Measurements from ENCODE around the gene EPB41L1.

Gene EPB41L1

DNA sequence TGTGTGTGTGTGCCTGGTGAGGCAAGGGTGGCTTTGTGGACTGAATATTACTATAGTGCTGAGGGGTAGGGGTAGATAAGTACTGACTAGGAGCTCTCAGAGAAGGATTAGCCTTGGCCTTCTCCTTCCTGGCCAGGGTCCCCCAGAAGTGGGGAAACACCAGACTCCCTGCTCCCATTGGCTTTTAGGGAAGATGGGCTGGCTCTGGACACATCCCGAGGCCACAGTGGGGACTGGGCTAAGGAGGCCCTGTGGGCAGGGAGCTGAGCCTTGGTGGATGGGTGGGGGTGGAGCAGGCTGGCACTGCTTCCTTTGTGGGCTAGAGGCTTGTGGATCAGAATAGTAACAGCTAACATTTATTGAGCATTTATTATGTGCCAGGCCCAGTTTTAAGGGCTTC, 3.1 kb downstream of the EPB41L1 start:
- Histone ChIP-seq H3K4me3 (ENCODE audit: low read depth, low read length) (no peak overlapping the region), H3K36me3 (ENCODE audit: control insufficient read depth in 2 of 2, insufficient read depth in 1 of 2, low read length in 2 of 2) (no peaks in the 10 kb centered on the region), H3K9me3 (ENCODE audit: control insufficient read depth, insufficient read depth, low read depth, low read length) (no peaks in the 10 kb centered on the region), H3K27ac (ENCODE audit: extremely low read depth, low read depth, low read length) (no peak overlapping the region), H3K4me1 (ENCODE audit: control insufficient read depth, insufficient read depth, low read length) (peaks cover 8% of the 10 kb centered on the region)
- POLR2A ChIA-PET = no interaction called here
- CTCF ChIA-PET = interaction anchor here (0.6 to 4.7 kb wide), 6 partner anchors 10 to 498 kb away, joined by 3 to 101 read pairs (median 12); no protein-coding TSS in a partner anchor
- TF ChIP-seq, protein P1, sequence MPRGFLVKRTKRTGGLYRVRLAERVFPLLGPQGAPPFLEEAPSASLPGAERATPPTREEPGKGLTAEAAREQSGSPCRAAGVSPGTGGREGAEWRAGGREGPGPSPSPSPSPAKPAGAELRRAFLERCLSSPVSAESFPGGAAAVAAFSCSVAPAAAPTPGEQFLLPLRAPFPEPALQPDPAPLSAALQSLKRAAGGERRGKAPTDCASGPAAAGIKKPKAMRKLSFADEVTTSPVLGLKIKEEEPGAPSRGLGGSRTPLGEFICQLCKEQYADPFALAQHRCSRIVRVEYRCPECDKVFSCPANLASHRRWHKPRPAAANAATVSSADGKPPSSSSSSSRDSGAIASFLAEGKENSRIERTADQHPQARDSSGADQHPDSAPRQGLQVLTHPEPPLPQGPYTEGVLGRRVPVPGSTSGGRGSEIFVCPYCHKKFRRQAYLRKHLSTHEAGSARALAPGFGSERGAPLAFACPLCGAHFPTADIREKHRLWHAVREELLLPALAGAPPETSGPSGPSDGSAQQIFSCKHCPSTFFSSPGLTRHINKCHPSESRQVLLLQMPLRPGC (tag by site-specific recombination; IDR thresholded peaks at IDR 0.05) = no peak
- TF ChIP-seq, protein P2, sequence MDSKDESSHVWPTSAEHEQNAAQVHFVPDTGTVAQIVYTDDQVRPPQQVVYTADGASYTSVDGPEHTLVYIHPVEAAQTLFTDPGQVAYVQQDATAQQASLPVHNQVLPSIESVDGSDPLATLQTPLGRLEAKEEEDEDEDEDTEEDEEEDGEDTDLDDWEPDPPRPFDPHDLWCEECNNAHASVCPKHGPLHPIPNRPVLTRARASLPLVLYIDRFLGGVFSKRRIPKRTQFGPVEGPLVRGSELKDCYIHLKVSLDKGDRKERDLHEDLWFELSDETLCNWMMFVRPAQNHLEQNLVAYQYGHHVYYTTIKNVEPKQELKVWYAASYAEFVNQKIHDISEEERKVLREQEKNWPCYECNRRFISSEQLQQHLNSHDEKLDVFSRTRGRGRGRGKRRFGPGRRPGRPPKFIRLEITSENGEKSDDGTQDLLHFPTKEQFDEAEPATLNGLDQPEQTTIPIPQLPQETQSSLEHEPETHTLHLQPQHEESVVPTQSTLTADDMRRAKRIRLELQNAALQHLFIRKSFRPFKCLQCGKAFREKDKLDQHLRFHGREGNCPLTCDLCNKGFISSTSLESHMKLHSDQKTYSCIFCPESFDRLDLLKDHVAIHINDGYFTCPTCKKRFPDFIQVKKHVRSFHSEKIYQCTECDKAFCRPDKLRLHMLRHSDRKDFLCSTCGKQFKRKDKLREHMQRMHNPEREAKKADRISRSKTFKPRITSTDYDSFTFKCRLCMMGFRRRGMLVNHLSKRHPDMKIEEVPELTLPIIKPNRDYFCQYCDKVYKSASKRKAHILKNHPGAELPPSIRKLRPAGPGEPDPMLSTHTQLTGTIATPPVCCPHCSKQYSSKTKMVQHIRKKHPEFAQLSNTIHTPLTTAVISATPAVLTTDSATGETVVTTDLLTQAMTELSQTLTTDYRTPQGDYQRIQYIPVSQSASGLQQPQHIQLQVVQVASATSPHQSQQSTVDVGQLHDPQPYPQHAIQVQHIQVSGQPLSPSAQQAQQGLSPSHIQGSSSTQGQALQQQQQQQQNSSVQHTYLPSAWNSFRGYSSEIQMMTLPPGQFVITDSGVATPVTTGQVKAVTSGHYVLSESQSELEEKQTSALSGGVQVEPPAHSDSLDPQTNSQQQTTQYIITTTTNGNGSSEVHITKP (tag by site-specific recombination; IDR thresholded peaks at IDR 0.05) = peak; percentile 60
- TF ChIP-seq KLF9 (tag by site-specific recombination; IDR thresholded peaks at IDR 0.05; ENCODE audit: low read depth) (no peak), ZNF664 (tag by site-specific recombination; IDR thresholded peaks at IDR 0.05) (peak; percentile 72; the same call in 1 of the 2 replicates)

DNA sequence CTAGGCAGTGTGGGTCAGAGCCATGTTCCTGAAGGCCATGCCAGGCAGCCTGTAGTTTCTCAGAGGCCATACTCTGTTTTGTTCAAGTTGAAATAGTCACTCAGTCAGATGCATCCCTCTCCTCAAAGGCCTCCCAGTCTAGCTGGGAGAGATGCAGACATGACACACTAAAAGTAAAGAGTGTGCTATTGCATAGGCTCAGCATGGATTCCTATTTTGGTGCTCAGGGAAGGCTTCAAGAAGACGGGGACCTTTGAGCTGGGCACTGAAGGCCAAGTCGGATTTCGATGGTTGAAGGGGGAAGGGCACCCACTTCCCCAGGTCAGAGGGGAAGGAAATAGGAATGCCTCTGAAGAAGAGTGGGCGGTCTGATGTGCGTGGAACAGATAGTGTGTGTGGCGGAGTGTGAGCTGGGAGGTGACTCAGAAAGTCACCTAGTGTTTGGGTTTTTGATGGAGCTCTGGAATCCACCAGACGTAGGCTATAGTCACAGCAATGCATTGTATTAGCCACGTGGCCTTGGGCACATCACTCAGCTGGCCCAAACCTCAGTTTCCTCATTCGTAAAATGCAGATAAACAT, 3.7 kb downstream of the EPB41L1 start:
- Histone ChIP-seq H3K36me3 (ENCODE audit: control insufficient read depth in 2 of 2, insufficient read depth in 1 of 2, low read length in 2 of 2) (no peaks in the 10 kb centered on the region), H3K4me1 (ENCODE audit: control insufficient read depth, insufficient read depth, low read length) (peaks cover 8% of the 10 kb centered on the region), H3K27ac (ENCODE audit: extremely low read depth, low read depth, low read length) (no peak overlapping the region), H3K4me3 (ENCODE audit: low read depth, low read length) (no peak overlapping the region), H3K9me3 (ENCODE audit: control insufficient read depth, insufficient read depth, low read depth, low read length) (no peaks in the 10 kb centered on the region)
- CTCF ChIA-PET = interaction anchor here (0.5 to 4.7 kb wide), 13 partner anchors 9 to 498 kb away, joined by 3 to 101 read pairs (median 4); no protein-coding TSS in a partner anchor
- POLR2A ChIA-PET = no interaction called here
- TF ChIP-seq PRDM1 (tag by site-specific recombination; IDR thresholded peaks at IDR 0.05) (no peak), EGR2 (tag by site-specific recombination; IDR thresholded peaks at IDR 0.05; ENCODE audit: low read depth) (no peak), SCRT2 (tag by site-specific recombination; IDR thresholded peaks at IDR 0.05) (no peak), GLI2 (tag by site-specific recombination; IDR thresholded peaks at IDR 0.05; ENCODE audit: borderline replicate concordance, low read depth) (no peak), ZSCAN30 (tag by site-specific recombination; IDR thresholded peaks at IDR 0.05) (no peak), HOXC10 (CRISPR knock-in tag; IDR thresholded peaks at IDR 0.05) (no peak)
- TF ChIP-seq, protein P3, sequence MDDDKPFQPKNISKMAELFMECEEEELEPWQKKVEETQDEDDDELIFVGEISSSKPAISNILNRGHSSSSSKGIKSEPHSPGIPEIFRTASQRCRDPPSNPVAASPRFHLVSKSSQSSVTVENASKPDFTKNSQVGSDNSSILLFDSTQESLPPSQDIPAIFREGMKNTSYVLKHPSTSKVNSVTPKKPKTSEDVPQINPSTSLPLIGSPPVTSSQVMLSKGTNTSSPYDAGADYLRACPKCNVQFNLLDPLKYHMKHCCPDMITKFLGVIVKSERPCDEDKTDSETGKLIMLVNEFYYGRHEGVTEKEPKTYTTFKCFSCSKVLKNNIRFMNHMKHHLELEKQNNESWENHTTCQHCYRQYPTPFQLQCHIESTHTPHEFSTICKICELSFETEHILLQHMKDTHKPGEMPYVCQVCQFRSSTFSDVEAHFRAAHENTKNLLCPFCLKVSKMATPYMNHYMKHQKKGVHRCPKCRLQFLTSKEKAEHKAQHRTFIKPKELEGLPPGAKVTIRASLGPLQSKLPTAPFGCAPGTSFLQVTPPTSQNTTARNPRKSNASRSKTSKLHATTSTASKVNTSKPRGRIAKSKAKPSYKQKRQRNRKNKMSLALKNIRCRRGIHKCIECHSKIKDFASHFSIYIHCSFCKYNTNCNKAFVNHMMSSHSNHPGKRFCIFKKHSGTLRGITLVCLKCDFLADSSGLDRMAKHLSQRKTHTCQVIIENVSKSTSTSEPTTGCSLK (tag by site-specific recombination; IDR thresholded peaks at IDR 0.05) = no peak

DNA sequence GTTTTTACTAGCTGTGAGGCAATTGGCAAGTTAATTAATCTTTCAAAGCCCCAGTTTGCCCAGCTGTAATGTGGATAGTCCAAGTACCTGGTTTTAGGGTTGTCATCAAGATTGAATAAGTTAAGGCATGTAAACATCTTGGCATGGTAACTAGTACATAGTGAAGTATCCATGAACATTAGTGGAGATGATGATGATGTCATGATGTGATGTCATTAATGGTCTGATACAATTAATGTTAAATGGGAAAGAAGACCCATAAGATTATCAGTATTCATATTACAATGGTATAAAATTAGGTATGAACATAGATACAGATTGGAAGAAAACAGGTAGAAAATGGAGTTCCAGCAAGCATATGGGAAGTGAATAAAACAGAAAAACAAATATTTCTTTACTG, 5.3 kb downstream of the EPB41L1 start:
- Histone ChIP-seq H3K4me1 (ENCODE audit: control insufficient read depth, insufficient read depth, low read length) (peaks cover 3% of the 10 kb centered on the region; the same call in 1 of the 2 replicates), H3K36me3 (ENCODE audit: control insufficient read depth in 2 of 2, insufficient read depth in 1 of 2, low read length in 2 of 2) (no peaks in the 10 kb centered on the region), H3K4me3 (ENCODE audit: low read depth, low read length) (no peak overlapping the region), H3K9me3 (ENCODE audit: control insufficient read depth, insufficient read depth, low read depth, low read length) (no peaks in the 10 kb centered on the region), H3K27ac (ENCODE audit: extremely low read depth, low read depth, low read length) (no peak overlapping the region)
- ChIA-PET POLR2A (no interaction called here), CTCF (no interaction called here)
- TF ChIP-seq, protein P4, sequence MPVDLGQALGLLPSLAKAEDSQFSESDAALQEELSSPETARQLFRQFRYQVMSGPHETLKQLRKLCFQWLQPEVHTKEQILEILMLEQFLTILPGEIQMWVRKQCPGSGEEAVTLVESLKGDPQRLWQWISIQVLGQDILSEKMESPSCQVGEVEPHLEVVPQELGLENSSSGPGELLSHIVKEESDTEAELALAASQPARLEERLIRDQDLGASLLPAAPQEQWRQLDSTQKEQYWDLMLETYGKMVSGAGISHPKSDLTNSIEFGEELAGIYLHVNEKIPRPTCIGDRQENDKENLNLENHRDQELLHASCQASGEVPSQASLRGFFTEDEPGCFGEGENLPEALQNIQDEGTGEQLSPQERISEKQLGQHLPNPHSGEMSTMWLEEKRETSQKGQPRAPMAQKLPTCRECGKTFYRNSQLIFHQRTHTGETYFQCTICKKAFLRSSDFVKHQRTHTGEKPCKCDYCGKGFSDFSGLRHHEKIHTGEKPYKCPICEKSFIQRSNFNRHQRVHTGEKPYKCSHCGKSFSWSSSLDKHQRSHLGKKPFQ (tag by site-specific recombination; IDR thresholded peaks at IDR 0.05) = no peak
- no peak for TF ChIP-seq ZNF600 (tag by site-specific recombination; IDR thresholded peaks at IDR 0.05)
- TF ChIP-seq ZNF629 (tag by site-specific recombination; IDR thresholded peaks at IDR 0.05) = peak; percentile 79
- TF ChIP-seq ZSCAN23 (tag by site-specific recombination; IDR thresholded peaks at IDR 0.05) = no peak
- TF ChIP-seq, protein P5, sequence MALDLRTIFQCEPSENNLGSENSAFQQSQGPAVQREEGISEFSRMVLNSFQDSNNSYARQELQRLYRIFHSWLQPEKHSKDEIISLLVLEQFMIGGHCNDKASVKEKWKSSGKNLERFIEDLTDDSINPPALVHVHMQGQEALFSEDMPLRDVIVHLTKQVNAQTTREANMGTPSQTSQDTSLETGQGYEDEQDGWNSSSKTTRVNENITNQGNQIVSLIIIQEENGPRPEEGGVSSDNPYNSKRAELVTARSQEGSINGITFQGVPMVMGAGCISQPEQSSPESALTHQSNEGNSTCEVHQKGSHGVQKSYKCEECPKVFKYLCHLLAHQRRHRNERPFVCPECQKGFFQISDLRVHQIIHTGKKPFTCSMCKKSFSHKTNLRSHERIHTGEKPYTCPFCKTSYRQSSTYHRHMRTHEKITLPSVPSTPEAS (tag by site-specific recombination; IDR thresholded peaks at IDR 0.05) = no peak
- TF ChIP-seq ZNF791 (tag by site-specific recombination; IDR thresholded peaks at IDR 0.05) = no peak
- no peak for TF ChIP-seq ZNF585B (tag by site-specific recombination; IDR thresholded peaks at IDR 0.05)
- peak; percentile 62 for TF ChIP-seq ZBTB21 (tag by site-specific recombination; IDR thresholded peaks at IDR 0.05)
- TF ChIP-seq, protein P6, sequence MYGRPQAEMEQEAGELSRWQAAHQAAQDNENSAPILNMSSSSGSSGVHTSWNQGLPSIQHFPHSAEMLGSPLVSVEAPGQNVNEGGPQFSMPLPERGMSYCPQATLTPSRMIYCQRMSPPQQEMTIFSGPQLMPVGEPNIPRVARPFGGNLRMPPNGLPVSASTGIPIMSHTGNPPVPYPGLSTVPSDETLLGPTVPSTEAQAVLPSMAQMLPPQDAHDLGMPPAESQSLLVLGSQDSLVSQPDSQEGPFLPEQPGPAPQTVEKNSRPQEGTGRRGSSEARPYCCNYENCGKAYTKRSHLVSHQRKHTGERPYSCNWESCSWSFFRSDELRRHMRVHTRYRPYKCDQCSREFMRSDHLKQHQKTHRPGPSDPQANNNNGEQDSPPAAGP (tag by site-specific recombination; IDR thresholded peaks at IDR 0.05) = no peak
